NCI-H82 (cell line): ENCODE data around the gene MPIG6B.

Source experiments
- DNase-seq: peaks from one replicate; lab custom pipeline; 2025; lab: John Stamatoyannopoulos, UW

MPIG6B gene

GRCh38 chr6:31767096-31767645 is 44.0 kb downstream of the MPIG6B start:
- no peak for DNase-seq

- DNase-seq, result no peak
Observed at GRCh38 chr6:31768363-31769257, 45.4 kb downstream of the MPIG6B start.

GRCh38 chr6:31769684-31770371 is 46.7 kb downstream of the MPIG6B start:
- peak; percentile 94 for DNase-seq

- no peak for DNase-seq
Observed at GRCh38 chr6:31770860-31771259, 47.7 kb downstream of the MPIG6B start.

- DNase-seq, result no peak
Observed at GRCh38 chr6:31771992-31772358, 48.8 kb downstream of the MPIG6B start.

- peak; percentile 26 for DNase-seq
Observed at GRCh38 chr6:31775184-31775583, 52.0 kb downstream of the MPIG6B start.

GRCh38 chr6:31775633-31776484 is 52.7 kb downstream of the MPIG6B start:
- DNase-seq, result no peak
